ENCODE data around the gene MCAT. TPM values are rescaled to one million over a fixed set of nuclear protein-coding genes. Genes with fewer than 3 reads are reported as not detected.

MCAT gene
- total RNA-seq, 1 donor from 2014 or later = 20.3 TPM

GRCh38 chr22:43168471-43169309, 25.5 kb upstream of the MCAT start:
- Mint-ChIP-seq H3K4me3 (no peak overlapping the region), H3K36me3 (ENCODE audit: low read depth) (peaks cover 15% of the 10 kb centered on the region), H3K27ac (no peak overlapping the region), H3K27me3 (ENCODE audit: insufficient read depth) (no peaks in the 10 kb centered on the region), H3K4me1 (ENCODE audit: low read depth) (no peaks in the 10 kb centered on the region), H3K9me3 (no peaks in the 10 kb centered on the region)
- no peak for DNase-seq (ENCODE audit: low spot score)
- intact Hi-C loops (cut with micrococcal nuclease) = no loop called here

GRCh38 chr22:43167001-43167589, 23.9 kb upstream of the MCAT start:
- Mint-ChIP-seq H3K4me1 (ENCODE audit: low read depth) (no peaks in the 10 kb centered on the region), H3K9me3 (no peaks in the 10 kb centered on the region), H3K36me3 (ENCODE audit: low read depth) (peaks cover 8% of the 10 kb centered on the region), H3K27ac (no peak overlapping the region), H3K4me3 (no peak overlapping the region), H3K27me3 (ENCODE audit: insufficient read depth) (no peaks in the 10 kb centered on the region)
- DNase-seq (ENCODE audit: low spot score) = no peak
- intact Hi-C loops (cut with micrococcal nuclease) = no loop called here

- H3K4me1 Mint-ChIP-seq (ENCODE audit: low read depth) = no peaks in the 10 kb centered on the region
- intact Hi-C loops (cut with micrococcal nuclease) = no loop called here
- no peak overlapping the region for H3K27ac Mint-ChIP-seq
- H3K4me3 Mint-ChIP-seq = no peak overlapping the region
- H3K9me3 Mint-ChIP-seq = no peaks in the 10 kb centered on the region
- H3K27me3 Mint-ChIP-seq (ENCODE audit: insufficient read depth) = no peaks in the 10 kb centered on the region
- H3K36me3 Mint-ChIP-seq (ENCODE audit: low read depth) = peaks cover 8% of the 10 kb centered on the region
- no peak for DNase-seq (ENCODE audit: low spot score)
These were observed 23.1 kb upstream of the MCAT start for GRCh38 chr22:43166132-43166930.

GRCh38 chr22:43164636-43165035, 21.4 kb upstream of the MCAT start:
- peaks cover 6% of the 10 kb centered on the region for H3K36me3 Mint-ChIP-seq (ENCODE audit: low read depth)
- H3K27me3 Mint-ChIP-seq (ENCODE audit: insufficient read depth) = no peaks in the 10 kb centered on the region
- H3K9me3 Mint-ChIP-seq = no peaks in the 10 kb centered on the region
- H3K4me3 Mint-ChIP-seq = no peak overlapping the region
- intact Hi-C loops (cut with micrococcal nuclease) = no loop called here
- DNase-seq (ENCODE audit: low spot score) = no peak
- no peak overlapping the region for H3K27ac Mint-ChIP-seq
- no peaks in the 10 kb centered on the region for H3K4me1 Mint-ChIP-seq (ENCODE audit: low read depth)

- Mint-ChIP-seq H3K4me3 (no peak overlapping the region), H3K4me1 (ENCODE audit: low read depth) (no peaks in the 10 kb centered on the region), H3K9me3 (no peaks in the 10 kb centered on the region), H3K27me3 (ENCODE audit: insufficient read depth) (no peaks in the 10 kb centered on the region), H3K36me3 (ENCODE audit: low read depth) (peaks cover 3% of the 10 kb centered on the region), H3K27ac (no peak overlapping the region)
- DNase-seq (ENCODE audit: low spot score) = no peak
- intact Hi-C loops (cut with micrococcal nuclease) = no loop called here
These were observed 20.1 kb upstream of the MCAT start for GRCh38 chr22:43163241-43163795.

- H3K4me1 Mint-ChIP-seq (ENCODE audit: low read depth) = no peaks in the 10 kb centered on the region
- no peak overlapping the region for H3K4me3 Mint-ChIP-seq
- DNase-seq (ENCODE audit: low spot score) = no peak
- H3K36me3 Mint-ChIP-seq (ENCODE audit: low read depth) = peaks cover 3% of the 10 kb centered on the region
- no peak overlapping the region for H3K27ac Mint-ChIP-seq
- H3K27me3 Mint-ChIP-seq (ENCODE audit: insufficient read depth) = no peaks in the 10 kb centered on the region
- intact Hi-C loops (cut with micrococcal nuclease) = no loop called here
- H3K9me3 Mint-ChIP-seq = no peaks in the 10 kb centered on the region
These were observed 19.4 kb upstream of the MCAT start for GRCh38 chr22:43162412-43163150.

GRCh38 chr22:43160497-43161126, 17.4 kb upstream of the MCAT start:
- Mint-ChIP-seq H3K27me3 (ENCODE audit: insufficient read depth) (no peaks in the 10 kb centered on the region), H3K4me3 (no peak overlapping the region), H3K9me3 (no peaks in the 10 kb centered on the region), H3K36me3 (ENCODE audit: low read depth) (peaks cover 3% of the 10 kb centered on the region), H3K4me1 (ENCODE audit: low read depth) (no peaks in the 10 kb centered on the region), H3K27ac (no peak overlapping the region)
- no peak for DNase-seq (ENCODE audit: low spot score)
- intact Hi-C loops (cut with micrococcal nuclease) = no loop called here

GRCh38 chr22:43159484-43160178, 16.4 kb upstream of the MCAT start:
- no peaks in the 10 kb centered on the region for H3K9me3 Mint-ChIP-seq
- H3K4me1 Mint-ChIP-seq (ENCODE audit: low read depth) = no peaks in the 10 kb centered on the region
- intact Hi-C loops (cut with micrococcal nuclease) = no loop called here
- H3K27ac Mint-ChIP-seq = no peak overlapping the region
- H3K27me3 Mint-ChIP-seq (ENCODE audit: insufficient read depth) = no peaks in the 10 kb centered on the region
- DNase-seq (ENCODE audit: low spot score) = no peak
- H3K4me3 Mint-ChIP-seq = no peak overlapping the region
- peaks cover 3% of the 10 kb centered on the region for H3K36me3 Mint-ChIP-seq (ENCODE audit: low read depth)

- Mint-ChIP-seq H3K36me3 (ENCODE audit: low read depth) (peaks cover 3% of the 10 kb centered on the region), H3K4me3 (no peak overlapping the region), H3K9me3 (no peaks in the 10 kb centered on the region), H3K27ac (no peak overlapping the region), H3K27me3 (ENCODE audit: insufficient read depth) (no peaks in the 10 kb centered on the region), H3K4me1 (ENCODE audit: low read depth) (no peaks in the 10 kb centered on the region)
- no peak for DNase-seq (ENCODE audit: low spot score)
- intact Hi-C loops (cut with micrococcal nuclease) = no loop called here
These were observed 15.7 kb upstream of the MCAT start for GRCh38 chr22:43158778-43159483.

- Mint-ChIP-seq H3K27me3 (ENCODE audit: insufficient read depth) (no peaks in the 10 kb centered on the region), H3K9me3 (no peaks in the 10 kb centered on the region), H3K36me3 (ENCODE audit: low read depth) (peaks cover 3% of the 10 kb centered on the region), H3K4me3 (no peak overlapping the region), H3K4me1 (ENCODE audit: low read depth) (no peaks in the 10 kb centered on the region), H3K27ac (no peak overlapping the region)
- DNase-seq (ENCODE audit: low spot score) = no peak
- intact Hi-C loops (cut with micrococcal nuclease) = no loop called here
These were observed 14.8 kb upstream of the MCAT start for GRCh38 chr22:43157874-43158546.

- intact Hi-C loops (cut with micrococcal nuclease) = no loop called here
These were observed 13.2 kb upstream of the MCAT start for GRCh38 chr22:43156413-43156812.

More at GRCh38 chr22:43156413-43156812, 13.2 kb upstream of the MCAT start:
- Mint-ChIP-seq H3K4me3 (no peak overlapping the region), H3K4me1 (ENCODE audit: low read depth) (no peaks in the 10 kb centered on the region), H3K36me3 (ENCODE audit: low read depth) (peaks cover 3% of the 10 kb centered on the region), H3K27ac (no peak overlapping the region), H3K27me3 (ENCODE audit: insufficient read depth) (no peaks in the 10 kb centered on the region), H3K9me3 (no peaks in the 10 kb centered on the region)
- DNase-seq (ENCODE audit: low spot score) = no peak

Measured in activated T-helper 1 cell treated with anti-CD3 and anti-CD28 coated beads, Interleukin-12 subunit alpha, Interleukin-12 subunit beta, Interleukin-2, Interleukin-4 antibody, amounts not matched to agents 30 ng/mL and 10 ng/mL and 1 ng/mL, durations not matched to agents 14 hours and 24 hours and 36 hours (primary cell).